ENCODE data around the gene UCK2.

UCK2 gene

GRCh38 chr1:165840423-165840822, 13.0 kb downstream of the UCK2 start:
- H3K9ac ChIP-seq = no peak overlapping the region
- no peak for TF ChIP-seq Cebpa-rat (IDR thresholded peaks at IDR 0.05)
- no peaks in the 10 kb centered on the region for H3K9me3 ChIP-seq (replicated peaks in 1 of 11)
- H3K4me2 ChIP-seq = no peak overlapping the region; a peak in 1 of 22 replicates
- H3K27me3 ChIP-seq = no peaks in the 10 kb centered on the region
- no peak overlapping the region for H3K4me3 ChIP-seq
- H3K4me1 ChIP-seq = peaks cover 33 to 92% (median 76%) of the 10 kb centered on the region in 10 experiments
- H3K27ac ChIP-seq = no peak overlapping the region
- H3K36me3 ChIP-seq = peaks cover 0 to 21% (median 11%) of the 10 kb centered on the region in 11 experiments; a peak in 11 of 22 replicates
- H4K20me1 ChIP-seq = peaks cover 10 to 100% (median 98%) of the 10 kb centered on the region in 11 experiments; a peak in 21 of 22 replicates

GRCh38 chr1:165841582-165842017, 14.2 kb downstream of the UCK2 start:
- H3K9me3 ChIP-seq (replicated peaks in 1 of 11) = no peaks in the 10 kb centered on the region
- H3K27ac ChIP-seq = peak overlapping the region in 3 of 11 experiments; percentile 1 to 15 (median 7); a peak in 2 of 22 replicates
- peak overlapping the region in 10 of 11 experiments; percentile 48 to 86 (median 68); a peak in 20 of 22 replicates for H3K4me2 ChIP-seq
- TF ChIP-seq Cebpa-rat (IDR thresholded peaks at IDR 0.05) = no peak
- H4K20me1 ChIP-seq = peaks cover 10 to 100% (median 100%) of the 10 kb centered on the region in 11 experiments; a peak in 21 of 22 replicates
- H3K27me3 ChIP-seq = no peaks in the 10 kb centered on the region
- peaks cover 28 to 95% (median 84%) of the 10 kb centered on the region in 10 experiments for H3K4me1 ChIP-seq
- H3K4me3 ChIP-seq = no peak overlapping the region
- H3K36me3 ChIP-seq = peaks cover 0 to 18% (median 11%) of the 10 kb centered on the region in 11 experiments; a peak in 11 of 22 replicates
- H3K9ac ChIP-seq = no peak overlapping the region

GRCh38 chr1:165842023-165842670, 14.7 kb downstream of the UCK2 start:
- peak overlapping the region; percentile 48 to 86 (median 69) for H3K4me2 ChIP-seq
- H3K27me3 ChIP-seq = no peaks in the 10 kb centered on the region
- TF ChIP-seq Cebpa-rat (IDR thresholded peaks at IDR 0.05) = no peak
- H3K36me3 ChIP-seq = peaks cover 0 to 13% (median 5%) of the 10 kb centered on the region in 11 experiments; a peak in 10 of 22 replicates
- H4K20me1 ChIP-seq = peaks cover 10 to 100% (median 98%) of the 10 kb centered on the region in 11 experiments; a peak in 21 of 22 replicates
- peak overlapping the region in 8 of 11 experiments; percentile 1 to 53 (median 14); a peak in 9 of 22 replicates for H3K27ac ChIP-seq
- H3K9me3 ChIP-seq (replicated peaks in 1 of 11) = no peaks in the 10 kb centered on the region
- peaks cover 23 to 92% (median 79%) of the 10 kb centered on the region in 10 experiments for H3K4me1 ChIP-seq
- H3K4me3 ChIP-seq = no peak overlapping the region
- H3K9ac ChIP-seq = peak overlapping the region in 4 of 11 experiments; percentile 3 to 36 (median 12); a peak in 4 of 22 replicates

- Histone ChIP-seq H3K4me3 (no peak overlapping the region), H3K9me3 (replicated peaks in 1 of 11) (no peaks in the 10 kb centered on the region), H3K4me1 (peaks cover 23 to 87% (median 76%) of the 10 kb centered on the region in 10 experiments), H3K27me3 (no peaks in the 10 kb centered on the region), H3K9ac (peak overlapping the region in 4 of 11 experiments; percentile 3 to 36 (median 12); a peak in 4 of 22 replicates), H3K27ac (peak overlapping the region in 7 of 11 experiments; percentile 1 to 53 (median 12); a peak in 9 of 22 replicates), H3K4me2 (peak overlapping the region; percentile 48 to 86 (median 69)), H4K20me1 (peaks cover 10 to 100% (median 93%) of the 10 kb centered on the region in 11 experiments; a peak in 21 of 22 replicates), H3K36me3 (peaks cover 0 to 9% (median 3%) of the 10 kb centered on the region in 11 experiments; a peak in 8 of 22 replicates)
- no peak for TF ChIP-seq Cebpa-rat (IDR thresholded peaks at IDR 0.05)
Observed at GRCh38 chr1:165842671-165843129, 15.3 kb downstream of the UCK2 start.

GRCh38 chr1:165843304-165843703, 15.9 kb downstream of the UCK2 start:
- H3K4me2 ChIP-seq = peak overlapping the region; percentile 48 to 86 (median 69); a peak in 21 of 22 replicates

GRCh38 chr1:165844114-165844798, 16.8 kb downstream of the UCK2 start:
- peaks cover 29 to 83% (median 69%) of the 10 kb centered on the region in 10 experiments for H3K4me1 ChIP-seq
- H3K4me2 ChIP-seq = peak overlapping the region in 9 of 11 experiments; percentile 48 to 79 (median 66); a peak in 18 of 22 replicates
- no peaks in the 10 kb centered on the region for H3K27me3 ChIP-seq
- H3K9me3 ChIP-seq (replicated peaks in 1 of 11) = peaks cover 0 to 7% (median 0%) of the 10 kb centered on the region in 11 experiments; a peak in 4 of 22 replicates
- peaks cover 10 to 100% (median 82%) of the 10 kb centered on the region in 11 experiments; a peak in 21 of 22 replicates for H4K20me1 ChIP-seq
- peaks cover 0 to 10% (median 5%) of the 10 kb centered on the region in 11 experiments; a peak in 7 of 22 replicates for H3K36me3 ChIP-seq
- H3K27ac ChIP-seq = peak overlapping the region in 2 of 11 experiments; percentile 43 to 45; a peak in 1 of 22 replicates
- TF ChIP-seq Cebpa-rat (IDR thresholded peaks at IDR 0.05) = no peak
- no peak overlapping the region for H3K9ac ChIP-seq
- H3K4me3 ChIP-seq = no peak overlapping the region

More at GRCh38 chr1:165843304-165843703, 15.9 kb downstream of the UCK2 start:
- no peak overlapping the region for H3K9ac ChIP-seq
- H3K9me3 ChIP-seq (replicated peaks in 1 of 11) = peaks cover 0 to 4% (median 0%) of the 10 kb centered on the region in 11 experiments; a peak in 4 of 22 replicates
- H3K27me3 ChIP-seq = no peaks in the 10 kb centered on the region
- peak overlapping the region in 3 of 11 experiments; percentile 8 to 53 (median 37); a peak in 2 of 22 replicates for H3K27ac ChIP-seq
- peaks cover 23 to 83% (median 70%) of the 10 kb centered on the region in 10 experiments for H3K4me1 ChIP-seq
- no peak overlapping the region for H3K4me3 ChIP-seq
- H4K20me1 ChIP-seq = peaks cover 10 to 100% (median 86%) of the 10 kb centered on the region in 11 experiments; a peak in 21 of 22 replicates
- peaks cover 0 to 9% (median 4%) of the 10 kb centered on the region in 11 experiments; a peak in 7 of 22 replicates for H3K36me3 ChIP-seq
- TF ChIP-seq Cebpa-rat (IDR thresholded peaks at IDR 0.05) = no peak

- Histone ChIP-seq H3K9ac (no peak overlapping the region), H4K20me1 (peaks cover 10 to 100% (median 78%) of the 10 kb centered on the region in 11 experiments; a peak in 21 of 22 replicates), H3K4me1 (peaks cover 36 to 83% (median 71%) of the 10 kb centered on the region in 10 experiments), H3K4me2 (peak overlapping the region in 9 of 11 experiments; percentile 48 to 79 (median 66); a peak in 17 of 22 replicates), H3K27ac (peak overlapping the region in 3 of 11 experiments; percentile 2 to 45 (median 43); a peak in 4 of 22 replicates), H3K36me3 (peaks cover 0 to 10% (median 5%) of the 10 kb centered on the region in 11 experiments; a peak in 7 of 22 replicates), H3K4me3 (no peak overlapping the region), H3K9me3 (replicated peaks in 1 of 11) (peaks cover 0 to 7% (median 0%) of the 10 kb centered on the region in 11 experiments; a peak in 4 of 22 replicates), H3K27me3 (no peaks in the 10 kb centered on the region)
- TF ChIP-seq Cebpa-rat (IDR thresholded peaks at IDR 0.05) = no peak
Observed at GRCh38 chr1:165844933-165845332, 17.5 kb downstream of the UCK2 start.

GRCh38 chr1:165845569-165845968, 18.2 kb downstream of the UCK2 start:
- Histone ChIP-seq H3K36me3 (peaks cover 0 to 10% (median 5%) of the 10 kb centered on the region in 11 experiments; a peak in 7 of 22 replicates), H3K4me3 (no peak overlapping the region), H3K4me1 (peaks cover 42 to 85% (median 75%) of the 10 kb centered on the region in 10 experiments), H3K27me3 (no peaks in the 10 kb centered on the region), H3K27ac (peak overlapping the region in 4 of 11 experiments; percentile 10 to 45 (median 34); a peak in 7 of 22 replicates), H3K9ac (0 out of 22 replicates have a peak overlapping the region, but pooled peaks of 1 of the 11 experiments have one; percentile 1), H3K4me2 (peak overlapping the region in 9 of 11 experiments; percentile 6 to 79 (median 66); a peak in 17 of 22 replicates), H3K9me3 (replicated peaks in 1 of 11) (peaks cover 0 to 7% (median 0%) of the 10 kb centered on the region in 11 experiments; a peak in 4 of 22 replicates), H4K20me1 (peaks cover 10 to 100% (median 72%) of the 10 kb centered on the region in 11 experiments; a peak in 21 of 22 replicates)
- no peak for TF ChIP-seq Cebpa-rat (IDR thresholded peaks at IDR 0.05)

Measured in BLaER1 treated with 17β-estradiol and CSF1 and Interleukin-3, amounts not matched to agents 10 nM and 100 nM (cell line).